Esophagus muscularis mucosa (tissue), 4 donors: ENCODE results near the gene TRAPPC2L.

Experiments used
- CTCF ChIP-seq, 3 experiments: fragments of 200-600 bp in 2 of 3; fragments of 450-650 bp in 1 of 3; sonication (generic) in 2 of 3; IDR thresholded peaks; one replicate each; pipeline ENCODE4 v1.5.1; 2017 to 2019; ENCODE audit warnings: antibody characterized with exemption in 3 of 3, mild to moderate bottlenecking in 2 of 3, moderate library complexity in 1 of 3
- EP300 ChIP-seq: sonication (generic); formaldehyde crosslinking; IDR thresholded peaks from one replicate; pipeline ENCODE4 v1.6.1; 2017; ENCODE audit warnings: antibody characterized with exemption
- POLR2A ChIP-seq: fragments of 450-650 bp; IDR thresholded peaks from one replicate; pipeline ENCODE4 v1.6.1; 2017; ENCODE audit warnings: antibody characterized with exemption, moderate library complexity, mild to moderate bottlenecking, low read depth
- POLR2AphosphoS5 ChIP-seq, 2 donors: sonication (generic); formaldehyde crosslinking; IDR thresholded peaks; one replicate each; pipeline ENCODE4 v1.6.1; 2017; ENCODE audit warnings: antibody characterized with exemption in 2 of 2

- no peak for TF ChIP-seq CTCF (IDR thresholded peaks at IDR 0.05)
- TF ChIP-seq POLR2AphosphoS5 (IDR thresholded peaks at IDR 0.05), result no peak
- no peak for TF ChIP-seq POLR2A
- no peak for TF ChIP-seq EP300
Measured at GRCh38 chr16:88869673-88869980, 12.7 kb downstream of the TRAPPC2L start.
